ENCODE measurements around the gene STIL.

The STIL gene

DNA sequence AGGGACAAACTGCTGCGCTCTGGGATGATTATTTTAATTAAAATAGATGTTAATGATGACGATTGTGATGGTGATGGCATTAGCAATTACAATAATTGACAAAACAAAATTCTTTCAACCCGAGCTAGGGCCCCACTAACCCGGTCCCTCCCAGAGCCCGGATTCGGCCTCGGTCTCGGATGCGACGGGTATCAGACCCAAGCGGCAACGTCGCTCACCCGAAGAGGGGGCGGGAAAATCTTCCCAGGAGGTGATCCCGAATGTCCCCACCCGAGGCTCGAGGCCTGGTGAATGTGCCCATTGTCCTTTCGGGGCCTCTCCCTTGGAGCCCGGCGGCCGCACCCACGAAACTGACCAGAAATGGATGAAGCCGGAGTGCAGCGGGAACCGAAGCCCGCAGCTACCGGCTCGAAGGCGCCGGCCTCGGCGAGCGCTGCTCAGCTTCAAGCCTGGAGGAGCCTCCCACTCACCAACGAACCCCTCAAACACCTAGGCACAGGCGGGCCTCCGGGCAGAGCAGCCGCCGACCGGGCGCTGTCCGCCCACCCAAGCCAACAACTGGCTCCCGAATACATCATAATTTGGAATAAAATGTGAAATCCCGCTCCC lies 83.2 kb downstream of the STIL start:
- H3K9me3 ChIP-seq (ENCODE audit: control insufficient read depth in 5 of 5, low read length in 5 of 5) = no peaks in the 10 kb centered on the region
- peak overlapping the region in 4 of 5 donors; percentile 39 to 82 (median 70) for H3K9ac ChIP-seq (ENCODE audit: low read length in 5 of 5)
- H3K4me3 ChIP-seq (ENCODE audit: low read depth in 1 of 5, low read length in 5 of 5) = peak overlapping the region; percentile 19 to 93 (median 71)
- peak overlapping the region; percentile 73 for H3K27ac ChIP-seq (ENCODE audit: low read depth, low read length)
- peaks cover 0 to 63% (median 32%) of the 10 kb centered on the region in 5 donors for H3K4me1 ChIP-seq (ENCODE audit: control insufficient read depth in 5 of 5, insufficient read depth in 5 of 5, low read length in 5 of 5)
- peaks cover 51 to 76% (median 70%) of the 10 kb centered on the region in 5 donors for H3K27me3 ChIP-seq (ENCODE audit: control insufficient read depth in 5 of 5, insufficient read depth in 4 of 5, low read length in 5 of 5)
- H3K36me3 ChIP-seq (ENCODE audit: control insufficient read depth in 5 of 5, insufficient read depth in 5 of 5, low read length in 5 of 5) = no peaks in the 10 kb centered on the region

DNA sequence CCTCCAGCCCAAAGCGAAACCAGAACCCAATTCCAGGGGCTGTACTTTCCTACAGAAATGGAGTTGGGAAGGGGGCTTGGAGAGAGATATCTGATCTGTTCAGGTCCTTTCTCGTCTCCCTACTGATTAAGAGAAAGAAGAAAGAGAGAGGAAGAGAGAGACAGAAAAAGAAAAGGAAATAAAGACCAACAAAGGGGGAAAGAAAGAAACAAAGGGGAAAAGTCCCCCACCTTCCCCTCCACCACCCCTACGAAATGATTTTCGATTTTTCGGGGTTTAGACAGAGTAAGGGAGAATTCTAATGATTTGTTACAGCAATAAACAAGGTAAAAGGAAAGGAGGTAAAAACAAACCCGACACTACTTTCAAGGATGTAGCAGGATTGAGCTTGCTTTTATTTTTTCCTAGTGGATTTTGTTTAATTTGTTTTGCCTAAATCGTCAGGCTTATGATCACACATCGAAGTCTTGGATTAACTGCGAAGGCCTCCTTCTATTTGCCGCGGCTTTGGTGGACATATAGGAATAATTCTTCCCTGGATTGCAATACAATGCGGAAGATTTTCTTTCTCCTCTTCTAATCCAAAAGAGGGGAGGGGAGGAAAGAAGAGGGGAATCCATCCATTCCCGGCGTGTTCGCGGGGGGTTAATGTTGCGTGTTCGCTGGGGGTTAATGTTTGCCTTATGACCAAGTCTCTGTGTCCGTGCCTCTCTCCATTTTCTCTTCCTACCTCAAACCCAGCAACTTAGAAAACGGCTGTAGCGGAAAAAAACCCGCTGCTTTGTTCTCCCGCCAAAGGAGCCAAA lies 83.9 kb downstream of the STIL start:
- peak overlapping the region; percentile 19 to 93 (median 71) for H3K4me3 ChIP-seq (ENCODE audit: low read depth in 1 of 5, low read length in 5 of 5)
- H3K27ac ChIP-seq (ENCODE audit: low read depth, low read length) = peak overlapping the region; percentile 73
- H3K27me3 ChIP-seq (ENCODE audit: control insufficient read depth in 5 of 5, insufficient read depth in 4 of 5, low read length in 5 of 5) = peaks cover 51 to 79% (median 71%) of the 10 kb centered on the region in 5 donors
- no peaks in the 10 kb centered on the region for H3K9me3 ChIP-seq (ENCODE audit: control insufficient read depth in 5 of 5, low read length in 5 of 5)
- H3K36me3 ChIP-seq (ENCODE audit: control insufficient read depth in 5 of 5, insufficient read depth in 5 of 5, low read length in 5 of 5) = no peaks in the 10 kb centered on the region
- peak overlapping the region in 4 of 5 donors; percentile 68 to 82 (median 76) for H3K9ac ChIP-seq (ENCODE audit: low read length in 5 of 5)
- H3K4me1 ChIP-seq (ENCODE audit: control insufficient read depth in 5 of 5, insufficient read depth in 5 of 5, low read length in 5 of 5) = peaks cover 0 to 61% (median 29%) of the 10 kb centered on the region in 5 donors

DNA sequence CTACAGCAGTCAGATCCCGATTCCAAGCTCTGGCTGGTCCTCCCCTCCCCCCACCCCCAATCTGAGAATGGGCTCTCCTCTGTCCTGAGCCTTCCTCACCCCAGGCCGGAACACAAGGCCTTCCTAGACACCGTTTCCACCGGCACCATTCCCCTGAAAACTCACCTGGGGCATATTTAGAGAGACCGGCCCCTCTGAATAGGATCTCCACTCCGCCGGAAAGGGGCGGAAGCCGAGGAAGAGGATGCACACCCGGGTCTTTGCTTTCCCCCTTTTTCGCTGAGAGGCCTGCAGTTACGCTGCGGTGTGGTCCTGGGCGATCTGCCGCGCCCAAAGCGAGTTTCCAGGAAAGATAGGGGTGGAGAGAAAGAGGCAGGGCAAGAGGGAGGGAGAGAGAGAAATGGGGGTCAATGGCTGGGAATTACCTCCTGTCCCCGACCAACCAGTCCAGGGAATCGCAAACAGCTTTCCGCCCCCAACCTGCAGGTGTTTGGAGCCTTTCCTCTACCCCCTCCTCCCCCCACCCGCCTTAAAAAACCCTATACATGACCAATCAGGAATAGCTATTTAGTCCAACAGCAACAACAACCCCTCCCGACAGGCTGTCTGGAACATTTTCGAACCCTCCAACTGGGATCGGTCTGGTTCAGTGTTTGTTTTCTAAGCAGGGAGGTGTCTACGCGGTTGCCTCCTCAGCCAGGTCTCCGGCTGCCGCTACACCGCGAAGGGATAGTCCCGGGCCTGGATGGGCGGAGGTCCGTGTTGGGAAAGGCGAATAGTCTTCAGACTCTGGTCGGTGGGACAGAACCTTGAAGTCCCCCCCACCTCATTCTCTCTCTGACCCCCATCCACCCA lies 84.7 kb downstream of the STIL start:
- no peaks in the 10 kb centered on the region for H3K36me3 ChIP-seq (ENCODE audit: control insufficient read depth in 5 of 5, insufficient read depth in 5 of 5, low read length in 5 of 5)
- peaks cover 60 to 86% (median 80%) of the 10 kb centered on the region in 5 donors for H3K27me3 ChIP-seq (ENCODE audit: control insufficient read depth in 5 of 5, insufficient read depth in 4 of 5, low read length in 5 of 5)
- peak overlapping the region; percentile 73 for H3K27ac ChIP-seq (ENCODE audit: low read depth, low read length)
- peak overlapping the region in 3 of 5 donors; percentile 45 to 82 (median 62) for H3K9ac ChIP-seq (ENCODE audit: low read length in 5 of 5)
- H3K4me3 ChIP-seq (ENCODE audit: low read depth in 1 of 5, low read length in 5 of 5) = peak overlapping the region; percentile 35 to 93 (median 71)
- peaks cover 0 to 63% (median 35%) of the 10 kb centered on the region in 5 donors for H3K4me1 ChIP-seq (ENCODE audit: control insufficient read depth in 5 of 5, insufficient read depth in 5 of 5, low read length in 5 of 5)
- no peaks in the 10 kb centered on the region for H3K9me3 ChIP-seq (ENCODE audit: control insufficient read depth in 5 of 5, low read length in 5 of 5)

DNA sequence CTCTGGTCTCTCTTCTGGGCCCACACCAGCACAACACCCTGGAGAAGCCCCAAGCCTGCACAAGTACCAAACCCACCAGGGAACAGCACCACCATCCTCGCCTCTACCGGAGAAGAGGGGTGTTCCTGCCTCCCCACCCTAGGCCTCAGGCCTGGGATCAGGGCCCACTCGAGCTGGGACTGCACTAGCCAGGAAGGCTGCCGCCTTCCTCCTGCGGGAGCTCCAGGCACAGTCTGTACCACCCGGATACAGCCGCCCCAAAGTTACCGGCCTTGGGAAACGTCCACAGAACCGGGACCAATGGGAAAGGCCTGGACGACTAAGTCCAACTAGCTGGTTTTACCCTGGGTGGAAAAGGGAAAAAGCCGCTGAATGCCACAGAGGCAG lies 85.3 kb downstream of the STIL start:
- Histone ChIP-seq H3K4me1 (ENCODE audit: control insufficient read depth in 5 of 5, insufficient read depth in 5 of 5, low read length in 5 of 5) (peaks cover 0 to 63% (median 35%) of the 10 kb centered on the region in 5 donors), H3K27me3 (ENCODE audit: control insufficient read depth in 5 of 5, insufficient read depth in 4 of 5, low read length in 5 of 5) (peaks cover 66 to 91% (median 82%) of the 10 kb centered on the region in 5 donors), H3K4me3 (ENCODE audit: low read depth in 1 of 5, low read length in 5 of 5) (peak overlapping the region in 4 of 5 donors; percentile 35 to 93 (median 72))

DNA sequence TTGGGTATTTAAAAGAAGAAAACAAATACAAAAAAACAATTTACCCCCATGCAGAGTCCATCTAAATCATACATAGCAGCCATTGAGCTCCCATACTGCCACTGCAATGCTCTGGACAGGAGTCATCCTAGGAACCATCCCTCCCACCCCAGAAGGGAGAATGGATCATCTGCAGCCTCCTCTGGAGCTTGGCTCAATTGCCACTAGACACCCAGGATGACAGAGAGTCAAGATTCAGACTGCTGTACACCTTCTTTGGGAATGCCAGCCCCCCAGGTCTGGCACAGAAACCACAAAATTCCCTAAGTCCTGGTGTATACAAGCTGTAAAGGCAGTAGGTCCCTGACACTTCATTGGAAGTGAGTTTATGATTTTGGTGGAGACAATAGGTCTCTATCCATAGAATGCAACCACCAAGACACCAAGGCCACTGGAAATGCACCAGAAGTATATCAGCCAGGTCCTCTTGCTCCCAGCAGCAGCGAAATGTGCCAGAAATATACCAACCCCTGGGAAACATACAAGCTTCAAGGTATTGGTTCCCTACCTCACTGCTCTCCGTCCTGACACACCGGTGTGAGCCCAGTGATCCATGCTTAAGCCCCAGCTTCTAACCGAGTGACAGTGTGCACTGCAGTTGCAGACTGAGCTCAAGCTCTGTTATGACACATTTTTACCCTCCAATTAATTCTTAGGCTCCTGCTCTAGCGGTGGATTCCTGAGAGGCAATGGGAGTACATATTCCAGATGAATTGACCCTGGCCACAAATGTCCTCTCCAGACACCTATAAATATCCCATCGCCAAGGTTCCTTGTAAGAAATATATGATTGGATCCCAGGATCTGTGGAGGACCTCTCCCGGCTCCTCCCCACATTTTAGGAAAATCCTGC lies 86.4 kb downstream of the STIL start:
- H3K27ac ChIP-seq (ENCODE audit: low read depth, low read length) = peak overlapping the region; percentile 41
- H3K9ac ChIP-seq (ENCODE audit: low read length in 5 of 5) = no peak overlapping the region
- peaks cover 73 to 91% (median 83%) of the 10 kb centered on the region in 5 donors for H3K27me3 ChIP-seq (ENCODE audit: control insufficient read depth in 5 of 5, insufficient read depth in 4 of 5, low read length in 5 of 5)
- H3K9me3 ChIP-seq (ENCODE audit: control insufficient read depth in 5 of 5, low read length in 5 of 5) = no peaks in the 10 kb centered on the region
- H3K4me3 ChIP-seq (ENCODE audit: low read depth in 1 of 5, low read length in 5 of 5) = peak overlapping the region in 1 of 5 donors; percentile 93
- H3K4me1 ChIP-seq (ENCODE audit: control insufficient read depth in 5 of 5, insufficient read depth in 5 of 5, low read length in 5 of 5) = peaks cover 0 to 62% (median 35%) of the 10 kb centered on the region in 5 donors
- no peaks in the 10 kb centered on the region for H3K36me3 ChIP-seq (ENCODE audit: control insufficient read depth in 5 of 5, insufficient read depth in 5 of 5, low read length in 5 of 5)

More for the DNA sequence above, 85.3 kb downstream of the STIL start:
- no peaks in the 10 kb centered on the region for H3K36me3 ChIP-seq (ENCODE audit: control insufficient read depth in 5 of 5, insufficient read depth in 5 of 5, low read length in 5 of 5)
- peak overlapping the region in 3 of 5 donors; percentile 32 to 82 (median 45) for H3K9ac ChIP-seq (ENCODE audit: low read length in 5 of 5)
- peak overlapping the region; percentile 41 for H3K27ac ChIP-seq (ENCODE audit: low read depth, low read length)
- no peaks in the 10 kb centered on the region for H3K9me3 ChIP-seq (ENCODE audit: control insufficient read depth in 5 of 5, low read length in 5 of 5)

DNA sequence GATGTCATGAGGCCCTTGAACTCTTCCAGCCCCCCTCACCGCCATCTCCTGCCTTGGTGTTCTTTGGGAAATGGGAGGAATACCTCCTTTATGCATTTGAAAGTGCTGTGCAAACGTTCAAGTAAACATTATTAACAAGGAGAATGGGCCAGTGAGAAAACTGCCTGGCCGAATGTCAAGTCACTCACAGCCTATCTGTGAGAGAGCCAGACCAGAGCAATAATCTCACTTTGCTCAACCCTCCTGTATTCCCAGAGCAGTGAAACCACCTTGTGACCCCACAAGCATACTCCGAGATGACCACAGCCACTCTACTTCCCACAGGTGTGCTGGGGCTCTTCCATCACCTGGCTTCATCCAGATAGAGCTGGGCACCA lies 87.1 kb downstream of the STIL start:
- no peak overlapping the region for H3K9ac ChIP-seq (ENCODE audit: low read length in 5 of 5)
- H3K9me3 ChIP-seq (ENCODE audit: control insufficient read depth in 5 of 5, low read length in 5 of 5) = no peaks in the 10 kb centered on the region
- peak overlapping the region in 2 of 5 donors; percentile 38 to 52 for H3K4me3 ChIP-seq (ENCODE audit: low read depth in 1 of 5, low read length in 5 of 5)
- H3K4me1 ChIP-seq (ENCODE audit: control insufficient read depth in 5 of 5, insufficient read depth in 5 of 5, low read length in 5 of 5) = peaks cover 0 to 60% (median 29%) of the 10 kb centered on the region in 5 donors
- no peak overlapping the region for H3K27ac ChIP-seq (ENCODE audit: low read depth, low read length)
- H3K27me3 ChIP-seq (ENCODE audit: control insufficient read depth in 5 of 5, insufficient read depth in 4 of 5, low read length in 5 of 5) = peaks cover 68 to 91% (median 83%) of the 10 kb centered on the region in 5 donors
- peaks cover 0 to 6% (median 0%) of the 10 kb centered on the region in 5 donors for H3K36me3 ChIP-seq (ENCODE audit: control insufficient read depth in 5 of 5, insufficient read depth in 5 of 5, low read length in 5 of 5)

DNA sequence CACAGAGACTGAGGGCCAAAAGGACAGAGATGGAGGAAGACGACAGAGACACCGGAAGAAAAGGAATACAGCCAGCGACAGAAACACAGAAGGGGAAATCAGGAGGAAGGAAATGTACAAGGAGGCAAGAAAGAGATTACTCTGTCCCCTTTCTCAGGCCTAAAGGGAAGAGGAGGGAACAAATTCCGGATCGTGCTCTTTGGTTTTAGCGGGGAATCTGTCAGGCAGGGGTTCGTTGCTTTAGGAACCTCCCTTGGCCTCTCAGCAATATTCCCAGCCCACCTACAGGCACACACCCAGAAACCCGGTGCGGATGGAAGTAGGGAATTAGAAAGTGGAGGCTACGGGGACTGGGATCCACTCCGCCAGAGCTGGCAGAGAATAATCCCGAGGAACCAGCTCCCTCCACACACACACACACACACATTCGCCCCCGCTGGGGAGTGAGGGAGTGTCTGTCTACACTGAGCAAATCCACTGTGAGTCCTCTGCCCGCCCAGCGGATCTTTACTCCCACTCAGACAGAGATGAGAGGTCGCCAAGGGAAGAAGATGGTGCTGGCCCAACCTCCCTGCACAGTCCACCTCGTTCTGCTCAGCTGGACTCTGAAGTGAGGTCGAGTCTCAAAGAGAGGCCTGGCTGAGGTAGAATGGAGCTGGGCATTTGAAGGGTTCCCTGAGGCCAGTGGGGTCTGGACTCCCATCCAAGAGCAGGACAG lies 87.7 kb downstream of the STIL start:
- no peak overlapping the region for H3K27ac ChIP-seq (ENCODE audit: low read depth, low read length)
- H3K4me1 ChIP-seq (ENCODE audit: control insufficient read depth in 5 of 5, insufficient read depth in 5 of 5, low read length in 5 of 5) = peaks cover 0 to 56% (median 24%) of the 10 kb centered on the region in 5 donors
- H3K9ac ChIP-seq (ENCODE audit: low read length in 5 of 5) = peak overlapping the region in 2 of 5 donors; percentile 9 to 58
- peaks cover 67 to 86% (median 81%) of the 10 kb centered on the region in 5 donors for H3K27me3 ChIP-seq (ENCODE audit: control insufficient read depth in 5 of 5, insufficient read depth in 4 of 5, low read length in 5 of 5)
- H3K4me3 ChIP-seq (ENCODE audit: low read depth in 1 of 5, low read length in 5 of 5) = peak overlapping the region in 4 of 5 donors; percentile 38 to 55 (median 50)
- no peaks in the 10 kb centered on the region for H3K9me3 ChIP-seq (ENCODE audit: control insufficient read depth in 5 of 5, low read length in 5 of 5)
- peaks cover 0 to 9% (median 0%) of the 10 kb centered on the region in 5 donors for H3K36me3 ChIP-seq (ENCODE audit: control insufficient read depth in 5 of 5, insufficient read depth in 5 of 5, low read length in 5 of 5)

DNA sequence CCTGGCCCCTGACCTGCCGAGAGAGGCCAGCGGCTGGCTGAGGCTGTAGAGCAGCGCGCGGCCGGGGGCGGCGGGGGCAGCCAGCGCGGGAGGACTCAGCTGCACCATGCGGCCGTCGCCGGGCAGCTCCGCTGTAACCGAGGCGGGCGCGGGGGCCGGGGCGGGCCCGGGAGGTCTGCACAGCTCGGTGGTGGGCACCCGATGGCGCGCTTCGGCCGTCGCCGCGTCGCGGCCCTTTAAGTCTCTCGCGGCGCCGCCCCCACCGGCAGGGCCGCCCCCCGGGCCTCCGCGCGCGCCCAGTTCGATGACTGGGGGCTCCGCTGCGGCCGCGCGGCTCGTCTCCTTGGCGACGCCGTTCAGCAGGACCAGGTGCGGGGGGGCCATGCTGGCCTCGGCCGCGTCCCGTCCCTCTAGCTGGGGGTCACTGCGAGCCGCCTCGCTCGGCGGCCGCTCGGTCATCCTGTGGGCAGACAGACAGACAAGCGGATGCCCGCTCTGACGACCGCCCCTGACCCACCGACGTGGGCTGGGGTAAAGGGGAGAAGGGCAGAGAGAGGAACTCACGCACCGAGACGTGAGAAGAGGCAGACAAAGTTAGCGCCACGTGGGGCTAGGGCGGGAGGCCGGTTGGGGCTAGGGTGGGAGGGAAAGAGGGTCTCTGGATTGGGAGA lies 88.4 kb downstream of the STIL start:
- no peak overlapping the region for H3K27ac ChIP-seq (ENCODE audit: low read depth, low read length)

More for the DNA sequence above, 88.4 kb downstream of the STIL start:
- Histone ChIP-seq H3K4me1 (ENCODE audit: control insufficient read depth in 5 of 5, insufficient read depth in 5 of 5, low read length in 5 of 5) (peaks cover 0 to 55% (median 20%) of the 10 kb centered on the region in 5 donors), H3K9ac (ENCODE audit: low read length in 5 of 5) (no peak overlapping the region), H3K9me3 (ENCODE audit: control insufficient read depth in 5 of 5, low read length in 5 of 5) (no peaks in the 10 kb centered on the region), H3K4me3 (ENCODE audit: low read depth in 1 of 5, low read length in 5 of 5) (peak overlapping the region; percentile 30 to 55 (median 47)), H3K27me3 (ENCODE audit: control insufficient read depth in 5 of 5, insufficient read depth in 4 of 5, low read length in 5 of 5) (peaks cover 60 to 81% (median 76%) of the 10 kb centered on the region in 5 donors), H3K36me3 (ENCODE audit: control insufficient read depth in 5 of 5, insufficient read depth in 5 of 5, low read length in 5 of 5) (peaks cover 0 to 9% (median 0%) of the 10 kb centered on the region in 5 donors)
